Activated T-helper 1 cell treated with anti-CD3 and anti-CD28 coated beads, Interleukin-2, amount 50 U/mL, for 16 hours (primary cell): ENCODE results near the gene CYP2D6.
A peak's percentile ranks its signal among the peaks of the same experiment; 100 is the strongest.
"Not testable (repeated sequence)": the region's sequence is repeated elsewhere in the genome, so short reads cannot be mapped to it uniquely, and the experiment has no call there.

Experiments used
- DNase-seq, 2 donors: peaks; one replicate each; pipeline ENCODE4 v3.0.0-alpha.2; 2020; ENCODE audit warnings: low read depth in 1 of 2, low spot score in 1 of 2

The CYP2D6 gene

DNA sequence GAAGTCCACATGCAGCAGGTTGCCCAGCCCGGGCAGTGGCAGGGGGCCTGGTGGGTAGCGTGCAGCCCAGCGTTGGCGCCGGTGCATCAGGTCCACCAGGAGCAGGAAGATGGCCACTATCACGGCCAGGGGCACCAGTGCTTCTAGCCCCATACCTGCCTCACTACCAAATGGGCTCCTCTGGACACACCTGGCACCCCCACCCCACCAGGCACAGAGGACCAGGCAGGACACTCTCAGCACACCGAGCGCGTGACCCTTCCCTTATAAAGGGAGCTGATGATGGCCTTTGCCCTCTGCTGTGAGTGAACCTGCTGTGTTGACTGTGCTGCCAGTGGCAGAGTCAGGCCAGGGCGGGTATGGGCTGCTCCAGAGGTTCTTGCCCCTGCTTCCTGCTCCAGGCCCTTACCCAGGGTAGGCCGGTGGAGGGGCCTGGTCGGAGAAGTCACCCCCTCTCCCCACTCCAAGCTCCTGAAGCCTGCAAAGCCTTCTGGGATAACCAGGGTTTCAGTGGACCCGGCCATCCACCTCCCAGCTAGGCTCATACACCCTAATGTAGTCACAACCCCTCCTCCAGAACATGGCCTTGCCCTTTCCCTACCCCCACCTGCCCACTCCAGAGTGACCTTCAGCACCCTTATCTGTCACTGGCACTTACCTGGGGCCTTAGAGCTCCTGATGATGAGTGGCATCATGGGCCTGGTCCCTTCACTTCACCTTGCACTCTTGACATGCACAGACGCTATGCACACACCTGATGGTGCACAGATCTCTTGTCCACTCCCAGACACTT lies at the start of gene CYP2D6:
CYP2D6 (minus strand) TSS at position 172 of the 793 bp plus-strand sequence; CDS start at position 153, 19 bp downstream.
- not testable (repeated sequence) for DNase-seq

- no peak for DNase-seq
Measured at GRCh38 chr22:42179616-42180015, 49.0 kb upstream of the CYP2D6 start.

DNA sequence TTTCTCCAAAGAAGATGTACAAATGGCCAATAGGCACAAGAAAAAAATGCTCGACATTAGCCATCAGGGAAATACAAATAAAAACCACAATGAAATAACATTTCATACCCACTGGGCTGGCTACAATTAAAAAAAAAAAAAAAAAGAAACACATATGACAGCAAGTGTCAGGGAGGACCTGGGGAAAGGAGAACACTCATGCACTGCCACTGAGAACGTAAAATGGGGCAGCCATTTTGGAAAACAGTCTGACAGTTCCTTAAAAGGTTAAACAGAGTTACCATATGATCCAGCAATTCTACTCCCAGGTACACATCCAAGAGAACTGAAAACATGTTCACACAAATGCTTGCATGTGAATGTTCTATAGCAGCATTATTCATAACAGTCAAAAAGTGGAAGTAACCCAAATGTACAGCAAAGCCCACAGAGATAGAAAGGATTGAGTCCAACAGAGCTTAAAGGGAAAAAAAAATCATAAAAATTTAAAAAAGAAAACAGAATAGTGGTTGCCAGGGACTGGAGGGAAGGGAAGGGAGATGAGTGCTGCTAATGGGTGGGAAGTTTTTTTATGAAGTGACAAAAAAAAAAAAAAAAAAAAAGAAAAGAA lies 48.4 kb upstream of the CYP2D6 start:
- DNase-seq: no peak

- no peak for DNase-seq
Measured at GRCh38 chr22:42177891-42178336, 47.3 kb upstream of the CYP2D6 start.

- DNase-seq: no peak
Measured at GRCh38 chr22:42176255-42176915, 45.8 kb upstream of the CYP2D6 start.

GRCh38 chr22:42174062-42174461 lies 43.5 kb upstream of the CYP2D6 start:
- no peak for DNase-seq

GRCh38 chr22:42173183-42173926 lies 42.7 kb upstream of the CYP2D6 start:
- DNase-seq: no peak

GRCh38 chr22:42172773-42173172 lies 42.2 kb upstream of the CYP2D6 start:
- no peak for DNase-seq

GRCh38 chr22:42171946-42172719 lies 41.5 kb upstream of the CYP2D6 start:
- DNase-seq: no peak

DNA sequence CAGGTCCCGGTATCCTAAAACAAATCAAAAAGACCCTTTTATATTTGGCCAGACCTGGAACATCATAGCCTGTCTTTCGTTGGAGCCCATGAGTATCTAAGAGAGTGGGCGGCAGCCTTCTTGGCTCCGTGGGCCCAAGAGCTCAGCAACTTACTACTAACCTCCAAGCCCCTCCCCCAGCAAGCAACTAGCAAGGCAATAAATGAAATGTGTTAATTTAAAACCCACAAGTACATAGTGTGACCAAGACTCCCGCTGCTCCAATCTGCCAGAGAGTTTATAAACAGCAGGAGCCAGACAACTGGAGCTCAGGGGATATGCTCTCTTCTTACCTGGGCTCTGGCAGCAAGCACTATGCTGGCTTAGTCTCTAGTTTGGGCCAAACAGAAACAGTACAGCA lies 40.8 kb upstream of the CYP2D6 start:
- no peak for DNase-seq

DNA sequence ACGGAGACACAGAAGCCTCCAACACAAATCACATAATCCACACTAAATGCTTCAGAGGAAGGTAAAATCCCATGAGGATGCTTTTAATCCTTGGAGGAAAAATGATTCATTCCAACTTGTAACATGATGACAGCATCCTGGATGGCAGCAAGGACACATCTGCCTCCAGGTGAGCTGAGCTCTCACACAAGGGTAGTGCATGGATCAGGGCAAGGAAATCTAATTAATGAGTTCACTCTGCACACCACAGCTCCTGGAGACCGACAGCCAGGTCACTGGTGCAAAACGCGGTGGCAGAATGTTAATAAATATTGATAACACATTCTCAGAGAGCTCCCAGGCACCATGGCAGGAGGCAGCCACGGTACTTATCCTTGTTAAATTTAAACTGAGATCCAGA lies 40.3 kb upstream of the CYP2D6 start:
- DNase-seq: no peak

DNA sequence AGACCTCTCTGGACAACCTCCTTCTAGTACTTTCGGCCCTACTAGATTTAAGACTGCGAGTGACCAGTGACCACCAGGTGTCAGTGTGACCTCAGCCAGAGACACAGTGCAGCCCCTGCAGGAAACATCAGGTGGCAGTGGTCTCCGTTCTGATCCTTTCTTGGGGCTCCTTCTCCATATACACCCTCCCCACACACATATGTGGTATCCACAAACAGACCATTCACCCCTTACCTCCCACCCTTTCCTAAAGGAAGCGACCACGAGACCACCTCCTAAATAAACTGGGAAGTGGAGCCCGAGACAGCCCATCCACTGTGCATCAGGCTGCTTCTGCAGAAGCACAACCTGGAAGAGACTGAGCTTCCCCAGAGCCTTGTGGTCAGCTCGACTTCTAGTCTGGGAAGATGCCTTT lies 38.5 kb upstream of the CYP2D6 start:
- DNase-seq: peak; percentile 49 to 58

GRCh38 chr22:42168476-42168875 lies 37.9 kb upstream of the CYP2D6 start:
- DNase-seq: no peak

DNA sequence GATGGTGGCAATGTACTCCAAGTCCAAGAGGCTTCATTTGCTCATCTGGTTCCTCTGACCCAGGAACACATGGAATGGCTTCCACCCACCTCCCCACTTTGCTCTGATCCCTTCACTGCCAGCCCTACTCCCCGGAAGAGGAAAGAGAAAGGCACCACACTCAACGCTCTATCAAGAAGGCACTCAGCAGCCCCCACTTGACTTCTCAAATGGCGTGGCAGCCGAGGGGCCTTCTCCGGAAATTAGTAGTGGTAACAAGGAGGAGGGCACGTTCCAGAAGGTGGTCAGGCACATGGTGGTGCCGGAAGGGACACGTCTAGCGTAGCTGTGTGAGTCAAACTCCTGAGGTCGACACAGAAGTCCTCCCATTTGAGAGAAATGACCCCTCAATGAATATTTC lies 36.5 kb upstream of the CYP2D6 start:
- DNase-seq: no peak

DNA sequence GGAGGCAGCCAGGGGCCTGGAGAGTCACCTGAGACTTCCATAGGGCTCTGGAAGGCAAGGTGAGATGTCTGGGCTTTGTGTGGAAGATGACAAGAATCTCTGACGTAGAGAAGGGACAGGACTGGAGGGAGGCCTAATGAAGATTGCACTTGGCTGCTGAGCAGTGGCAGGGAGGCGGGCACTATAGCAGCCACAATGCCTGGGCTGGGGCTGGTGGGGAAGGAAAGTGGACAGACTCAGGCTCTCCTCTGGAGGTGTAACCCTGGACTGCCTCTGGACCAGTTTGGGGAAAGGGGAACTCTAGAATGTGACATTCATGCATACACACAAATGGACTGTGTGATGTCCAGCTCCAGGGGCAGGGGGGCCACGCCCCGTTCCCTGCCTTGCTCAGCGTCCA lies 34.3 kb upstream of the CYP2D6 start:
- DNase-seq: no peak

DNA sequence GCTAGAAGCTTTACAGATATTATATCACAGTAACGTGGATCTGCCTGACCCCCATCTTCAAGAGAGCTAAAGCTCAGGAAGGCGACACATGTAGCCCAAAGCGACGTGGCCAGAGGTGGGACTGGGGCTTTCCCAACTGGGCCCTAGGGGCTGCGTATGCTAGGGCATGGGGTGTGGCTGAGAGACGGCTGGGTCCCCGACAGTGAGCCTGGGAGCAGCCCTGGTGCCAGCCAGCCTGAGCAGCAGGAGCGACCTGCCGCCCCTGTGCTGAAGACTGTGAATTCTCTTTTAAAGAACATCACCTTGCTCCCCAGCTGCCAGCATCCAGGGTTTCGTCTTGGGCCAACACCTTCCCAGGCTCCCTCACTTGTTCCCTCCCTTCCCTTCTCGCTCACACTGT lies 32.9 kb upstream of the CYP2D6 start:
- no peak for DNase-seq

GRCh38 chr22:42162728-42163489 lies 32.3 kb upstream of the CYP2D6 start:
- DNase-seq: no peak

DNA sequence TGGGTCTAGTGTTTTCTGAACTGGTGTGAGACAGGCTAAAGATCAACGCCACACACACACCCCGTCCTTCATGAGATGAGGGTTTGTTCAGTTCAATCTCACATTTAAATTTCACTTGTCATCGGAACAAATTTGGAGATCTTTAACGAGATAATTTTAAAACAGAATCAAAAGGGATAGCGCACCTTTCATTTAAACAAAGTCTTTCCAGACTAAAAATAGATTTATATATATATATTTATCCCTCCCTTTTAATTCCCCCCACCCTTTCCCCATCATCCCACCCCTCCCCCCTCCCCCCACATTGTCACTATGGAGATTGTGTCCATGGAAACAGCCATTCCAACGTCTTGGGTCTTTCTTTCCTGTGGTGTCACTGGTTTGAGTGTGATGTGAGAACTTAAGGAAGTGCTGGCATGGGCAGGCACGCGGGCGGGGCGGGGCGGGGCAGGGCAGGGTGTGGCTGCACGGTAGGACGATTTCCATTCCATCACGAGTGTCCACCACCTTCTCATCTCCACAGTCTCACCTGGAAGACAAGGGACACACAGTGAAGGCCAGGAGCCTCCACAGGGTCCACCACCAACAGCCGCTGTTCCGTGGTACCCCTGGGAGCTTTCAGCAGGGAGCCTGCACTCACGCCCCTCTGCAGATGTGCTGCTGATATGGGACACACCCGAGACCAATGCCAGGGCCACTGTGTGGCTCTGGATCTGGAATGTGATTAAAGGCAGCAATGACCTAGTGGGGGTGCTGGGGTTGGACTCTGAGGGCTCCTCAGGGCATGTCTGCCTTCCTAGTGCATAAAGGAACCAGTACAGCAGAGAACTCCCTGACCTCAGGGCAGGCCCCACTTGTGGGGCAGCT lies 30.5 kb upstream of the CYP2D6 start:
- no peak for DNase-seq

GRCh38 chr22:42160251-42160650 lies 29.6 kb upstream of the CYP2D6 start:
- DNase-seq: no peak
